WTC11 (cell line): ENCODE measurements around the gene PRAMEF20. TPM values are rescaled to one million over a fixed set of nuclear protein-coding genes. Genes with fewer than 3 reads are reported as not detected.

Experiments used
- ATAC-seq: fragments of 200-7000 bp; cut with Tn5 transposase; 2 replicates; pipeline ENCODE4 v1.10.0; 2021; ENCODE audit warnings: mild to moderate bottlenecking, moderate library complexity
- CTCF ChIA-PET: fragments of 300-600 bp; sonication (Branson Sonifier 250); formaldehyde crosslinking; loops from one replicate; lab custom pipeline; 2021; ENCODE audit warnings: antibody characterized with exemption; lab: Charles Lee
- POLR2A ChIA-PET: fragments of 350-600 bp; sonication (Branson Sonifier 250); formaldehyde crosslinking; loops from one replicate; lab custom pipeline; 2021; ENCODE audit warnings: antibody characterized with exemption; lab: Charles Lee
- DNase-seq: peaks from one replicate; pipeline ENCODE4 v3.0.0; 2021; ENCODE audit warnings: low spot score
- H3K27ac Mint-ChIP-seq: 2 replicates; pipeline ENCODE4 v1.8.0; 2021; ENCODE audit warnings: mixed read lengths
- H3K27me3 Mint-ChIP-seq: 2 replicates; pipeline ENCODE4 v1.8.0; 2021; ENCODE audit warnings: low read depth, mild to moderate bottlenecking, moderate library complexity, mixed read lengths
- H3K36me3 Mint-ChIP-seq: 2 replicates; pipeline ENCODE4 v1.8.0; 2021; ENCODE audit warnings: mixed read lengths
- H3K4me1 Mint-ChIP-seq: 2 replicates; pipeline ENCODE4 v1.8.0; 2022; ENCODE audit warnings: mixed read lengths
- H3K4me3 Mint-ChIP-seq: 2 replicates; pipeline ENCODE4 v1.8.0; 2021; ENCODE audit warnings: mild to moderate bottlenecking, moderate library complexity, mixed read lengths
- H3K9me3 Mint-ChIP-seq: 2 replicates; pipeline ENCODE4 v1.8.0; 2021; ENCODE audit warnings: mixed read lengths
- ATF2 ChIP-seq: sonication (generic); formaldehyde crosslinking; IDR thresholded peaks from 2 replicates; pipeline ENCODE4 v1.8.1; 2022; ENCODE audit warnings: low read depth, missing genetic modification reagents, borderline replicate concordance
- CREM ChIP-seq: sonication (generic); formaldehyde crosslinking; IDR thresholded peaks from 2 replicates; pipeline ENCODE4 v1.8.1; 2022; ENCODE audit warnings: mild to moderate bottlenecking, missing genetic modification reagents, moderate library complexity
- ELF4 ChIP-seq: sonication (generic); formaldehyde crosslinking; IDR thresholded peaks from 2 replicates; pipeline ENCODE4 v1.8.1; 2022; ENCODE audit warnings: low read depth, mild to moderate bottlenecking, moderate library complexity, missing genetic modification reagents
- ESRRA ChIP-seq: sonication (generic); formaldehyde crosslinking; IDR thresholded peaks from 2 replicates; pipeline ENCODE4 v1.8.1; 2022; ENCODE audit warnings: mild to moderate bottlenecking, missing genetic modification reagents, borderline replicate concordance
- FOXK1 ChIP-seq: sonication (generic); formaldehyde crosslinking; IDR thresholded peaks from 2 replicates; pipeline ENCODE4 v1.8.0; 2022; ENCODE audit warnings: mild to moderate bottlenecking, moderate library complexity, missing genetic modification reagents
- GRHL2 ChIP-seq: fragments of 250-450 bp; sonication (Bioruptor Pico); IDR thresholded peaks from 2 replicates; pipeline ENCODE4 v1.8.0; 2022; ENCODE audit warnings: mild to moderate bottlenecking, moderate library complexity; ENCODE audit not compliant: insufficient replicate concordance, severe bottlenecking
- HMGA2 ChIP-seq: fragments of 250-450 bp; sonication (Bioruptor Pico); IDR thresholded peaks from 2 replicates; pipeline ENCODE4 v1.4.0; 2021; ENCODE audit warnings: mild to moderate bottlenecking, moderate library complexity
- JAZF1 ChIP-seq: fragments of 250-450 bp; sonication (Bioruptor Pico); IDR thresholded peaks from 2 replicates; pipeline ENCODE4 v1.9.0; 2021; ENCODE audit warnings: moderate library complexity, mild to moderate bottlenecking, inconsistent platforms
- NFE2L1 ChIP-seq: sonication (generic); formaldehyde crosslinking; IDR thresholded peaks from 2 replicates; pipeline ENCODE4 v1.8.1; 2023; ENCODE audit warnings: missing genetic modification reagents
- NR2C2 ChIP-seq: sonication (generic); formaldehyde crosslinking; IDR thresholded peaks from 2 replicates; pipeline ENCODE4 v1.8.0; 2022; ENCODE audit warnings: mild to moderate bottlenecking, missing genetic modification reagents
- PRRX2 ChIP-seq: fragments of 250-450 bp; sonication (Bioruptor Pico); IDR thresholded peaks from 2 replicates; pipeline ENCODE4 v1.8.0; 2021; ENCODE audit warnings: mild to moderate bottlenecking
- RORB ChIP-seq: fragments of 250-450 bp; sonication (Bioruptor Pico); IDR thresholded peaks from 2 replicates; pipeline ENCODE4 v1.9.0; 2021; ENCODE audit warnings: mild to moderate bottlenecking
- TEAD4 ChIP-seq: sonication (generic); formaldehyde crosslinking; IDR thresholded peaks from 2 replicates; pipeline ENCODE4 v1.8.0; 2022; ENCODE audit warnings: mild to moderate bottlenecking, missing genetic modification reagents
- ZNF121 ChIP-seq: sonication (generic); formaldehyde crosslinking; IDR thresholded peaks from 2 replicates; pipeline ENCODE4 v1.8.0; 2023; ENCODE audit warnings: missing genetic modification reagents
- ZNF219 ChIP-seq: sonication (generic); formaldehyde crosslinking; IDR thresholded peaks from 2 replicates; pipeline ENCODE4 v1.8.0; 2023; ENCODE audit warnings: missing genetic modification reagents, mild to moderate bottlenecking, borderline replicate concordance
- ZNF232 ChIP-seq: sonication (generic); formaldehyde crosslinking; IDR thresholded peaks from 2 replicates; pipeline ENCODE4 v1.8.0; 2022; ENCODE audit warnings: mild to moderate bottlenecking, missing genetic modification reagents
- ZNF532 ChIP-seq: fragments of 250-450 bp; sonication (Bioruptor Pico); IDR thresholded peaks from 2 replicates; pipeline ENCODE4 v1.9.0; 2021; ENCODE audit warnings: mild to moderate bottlenecking, borderline replicate concordance
- total RNA-seq: library from RNA; stranded (reverse); gene quantifications from 3 replicates; pipeline ENCODE4 v1.2.3, GENCODE V29; 2021
- TF ChIP-seq, protein P1 (sequence below): sonication (generic); formaldehyde crosslinking; IDR thresholded peaks from 2 replicates; pipeline ENCODE4 v1.8.0; 2022; ENCODE audit warnings: mild to moderate bottlenecking, missing genetic modification reagents
- TF ChIP-seq, protein P2 (sequence below): fragments of 250-450 bp; sonication (Bioruptor Pico); IDR thresholded peaks from 2 replicates; pipeline ENCODE4 v2.1.2; 2022; ENCODE audit warnings: mild to moderate bottlenecking, moderate library complexity

The PRAMEF20 gene
- total RNA-seq, 1 experiment from 2014 or later = not detected

- TF ChIP-seq ESRRA (CRISPR knock-in tag) = no peak
- no peak for TF ChIP-seq ZNF121 (CRISPR knock-in tag)
- TF ChIP-seq HMGA2 (CRISPR knock-in tag) = no peak
- TF ChIP-seq, protein P1, sequence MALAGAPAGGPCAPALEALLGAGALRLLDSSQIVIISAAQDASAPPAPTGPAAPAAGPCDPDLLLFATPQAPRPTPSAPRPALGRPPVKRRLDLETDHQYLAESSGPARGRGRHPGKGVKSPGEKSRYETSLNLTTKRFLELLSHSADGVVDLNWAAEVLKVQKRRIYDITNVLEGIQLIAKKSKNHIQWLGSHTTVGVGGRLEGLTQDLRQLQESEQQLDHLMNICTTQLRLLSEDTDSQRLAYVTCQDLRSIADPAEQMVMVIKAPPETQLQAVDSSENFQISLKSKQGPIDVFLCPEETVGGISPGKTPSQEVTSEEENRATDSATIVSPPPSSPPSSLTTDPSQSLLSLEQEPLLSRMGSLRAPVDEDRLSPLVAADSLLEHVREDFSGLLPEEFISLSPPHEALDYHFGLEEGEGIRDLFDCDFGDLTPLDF = no peak
Measured at GRCh38 chr1:13456904-13457532, 46.8 kb downstream of the PRAMEF20 start (continued).

GRCh38 chr1:13461977-13462376 is 51.7 kb downstream of the PRAMEF20 start:
- ChIA-PET POLR2A (no interaction called here), CTCF (no interaction called here)
- Mint-ChIP-seq H3K4me1 (no peaks in the 10 kb centered on the region), H3K4me3 (no peak overlapping the region), H3K9me3 (peaks cover 61% of the 10 kb centered on the region), H3K27me3 (peaks cover 12% of the 10 kb centered on the region), H3K36me3 (peaks cover 24% of the 10 kb centered on the region)
- ATAC-seq = no peak
- TF ChIP-seq CREM (CRISPR knock-in tag) (no peak), NR2C2 (CRISPR knock-in tag) (no peak), TEAD4 (CRISPR knock-in tag) (no peak), PRRX2 (no peak), ZNF219 (CRISPR knock-in tag) (no peak), ELF4 (CRISPR knock-in tag) (no peak), JAZF1 (no peak), GRHL2 (CRISPR knock-in tag) (no peak), FOXK1 (CRISPR knock-in tag) (no peak), RORB (no peak), NFE2L1 (CRISPR knock-in tag) (no peak), ZNF532 (CRISPR knock-in tag) (no peak), ATF2 (CRISPR knock-in tag) (no peak), ZNF121 (CRISPR knock-in tag) (no peak), ZNF232 (CRISPR knock-in tag) (no peak), ESRRA (CRISPR knock-in tag) (no peak)
- TF ChIP-seq, protein P2, sequence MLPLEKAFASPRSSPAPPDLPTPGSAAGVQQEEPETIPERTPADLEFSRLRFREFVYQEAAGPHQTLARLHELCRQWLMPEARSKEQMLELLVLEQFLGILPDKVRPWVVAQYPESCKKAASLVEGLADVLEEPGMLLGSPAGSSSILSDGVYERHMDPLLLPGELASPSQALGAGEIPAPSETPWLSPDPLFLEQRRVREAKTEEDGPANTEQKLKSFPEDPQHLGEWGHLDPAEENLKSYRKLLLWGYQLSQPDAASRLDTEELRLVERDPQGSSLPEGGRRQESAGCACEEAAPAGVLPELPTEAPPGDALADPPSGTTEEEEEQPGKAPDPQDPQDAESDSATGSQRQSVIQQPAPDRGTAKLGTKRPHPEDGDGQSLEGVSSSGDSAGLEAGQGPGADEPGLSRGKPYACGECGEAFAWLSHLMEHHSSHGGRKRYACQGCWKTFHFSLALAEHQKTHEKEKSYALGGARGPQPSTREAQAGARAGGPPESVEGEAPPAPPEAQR (CRISPR knock-in tag) = no peak
- TF ChIP-seq, all 79 proteins: peak for 0
- H3K27ac Mint-ChIP-seq = no peak overlapping the region
- DNase-seq = no peak
